Measurements from ENCODE around the gene FNIP2. TPM values are rescaled to one million over a fixed set of nuclear protein-coding genes. Genes with fewer than 3 reads are reported as not detected.
"Not testable (repeated sequence)": the region's sequence is repeated elsewhere in the genome, so short reads cannot be mapped to it uniquely, and the experiment has no call there.

FNIP2 gene
- polyA plus RNA-seq, 5 donors = 19.5 to 34.6 (median 29.0) TPM

DNA sequence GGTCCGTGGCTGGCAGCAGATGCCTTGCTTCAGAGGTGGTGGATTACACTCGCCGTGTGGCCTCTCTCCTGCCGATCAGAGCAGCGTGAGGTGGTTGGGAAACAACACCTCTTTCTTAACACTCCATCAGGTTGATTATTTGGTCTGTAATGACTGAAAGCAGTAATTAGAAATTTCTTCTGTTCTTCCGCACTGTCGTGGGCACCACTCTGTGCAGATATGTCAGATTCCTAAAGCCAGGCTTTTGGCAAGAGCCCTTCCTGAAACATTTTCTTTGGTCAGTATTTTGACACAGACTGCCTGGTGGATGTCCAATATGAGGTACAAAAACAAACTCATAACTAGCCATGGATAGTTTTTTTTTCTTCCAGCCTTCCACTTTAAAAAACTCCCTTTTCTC, 100.9 kb downstream of the FNIP2 start:
- no peak for DNase-seq

GRCh38 chr4:158870282-158870625, 101.4 kb downstream of the FNIP2 start:
- DNase-seq = no peak

DNA sequence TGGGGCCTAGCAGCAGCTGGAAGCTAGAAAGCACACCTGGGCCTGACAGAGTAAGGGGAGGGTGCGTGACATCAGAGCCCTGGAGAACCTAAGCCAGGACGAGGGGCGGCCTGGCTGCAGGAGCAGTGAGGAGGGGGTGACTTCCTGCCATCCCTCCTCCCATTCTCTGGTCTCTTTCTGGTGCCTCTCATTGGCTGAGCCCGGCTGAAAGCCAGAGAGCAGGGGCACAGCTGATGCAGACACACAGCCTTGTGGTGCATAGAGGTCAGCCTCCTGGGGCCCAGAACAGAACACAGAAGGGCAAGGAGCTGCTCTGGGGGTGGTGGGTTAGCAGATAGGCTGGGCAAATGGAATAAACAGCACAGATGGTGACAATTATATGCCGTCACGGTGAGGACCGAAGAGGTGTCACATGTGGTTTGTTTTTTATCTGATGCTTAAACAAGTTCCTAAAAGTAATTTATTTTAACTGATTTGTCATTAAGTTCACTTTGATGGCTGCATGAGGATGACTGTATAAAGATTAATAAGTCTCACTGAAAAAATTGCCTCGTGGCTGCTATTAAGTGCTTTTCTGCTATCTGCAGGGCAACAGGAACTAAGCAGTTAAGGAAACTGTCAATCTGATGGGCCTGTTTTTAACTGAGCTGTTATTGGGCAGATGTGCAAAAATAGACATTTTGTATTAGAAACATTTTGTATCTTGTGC, 102.0 kb downstream of the FNIP2 start:
- no peak for DNase-seq

GRCh38 chr4:158871335-158871724, 102.5 kb downstream of the FNIP2 start:
- DNase-seq = no peak

DNA sequence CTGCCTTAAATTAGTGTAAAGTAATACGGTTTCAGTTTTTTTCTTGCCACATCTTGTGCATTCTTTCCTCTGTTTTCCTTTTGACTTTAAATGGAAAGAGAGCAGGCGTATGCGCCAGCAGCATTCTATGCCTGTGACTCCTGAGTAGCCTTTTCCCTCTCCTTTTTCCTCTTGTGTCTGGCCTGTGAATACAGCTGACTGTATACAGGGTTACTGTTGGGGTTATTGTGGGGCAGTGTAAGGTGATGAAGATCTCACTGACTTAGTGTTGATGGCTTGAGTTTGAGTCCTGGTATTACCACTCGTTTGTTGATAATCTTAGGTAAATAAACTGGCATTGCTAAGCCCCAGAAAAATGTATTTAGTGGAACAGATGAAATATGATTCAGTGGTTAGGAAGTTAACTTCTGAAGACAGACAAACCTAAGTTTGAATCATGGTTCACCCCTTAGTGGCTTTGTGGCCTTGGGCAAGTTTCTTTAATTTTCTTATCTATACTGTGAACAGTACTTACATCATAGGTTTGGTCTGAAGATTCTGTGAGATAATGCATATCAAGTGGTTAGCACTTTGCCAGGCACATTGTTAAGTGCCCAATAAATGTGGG, 105.1 kb downstream of the FNIP2 start:
- DNase-seq = no peak

DNA sequence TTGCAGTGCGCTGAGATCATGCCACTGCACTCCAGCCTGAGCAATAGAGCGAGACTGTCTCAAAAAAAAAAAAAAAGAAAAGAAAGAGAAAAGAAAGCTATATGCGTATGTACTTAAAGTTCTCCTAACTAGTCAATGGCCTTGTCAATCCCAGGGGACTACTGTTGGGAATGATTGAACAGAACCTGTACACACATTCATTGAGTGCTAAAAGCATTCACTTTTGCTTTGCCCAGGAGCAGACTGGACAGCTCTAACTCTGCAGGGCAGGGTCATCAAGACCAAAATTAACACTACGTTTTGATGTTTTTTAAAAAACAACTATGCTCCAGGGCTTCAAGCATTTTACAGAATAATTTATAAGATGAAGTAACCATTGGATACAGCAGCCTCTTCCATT, 106.2 kb downstream of the FNIP2 start:
- DNase-seq = no peak

DNA sequence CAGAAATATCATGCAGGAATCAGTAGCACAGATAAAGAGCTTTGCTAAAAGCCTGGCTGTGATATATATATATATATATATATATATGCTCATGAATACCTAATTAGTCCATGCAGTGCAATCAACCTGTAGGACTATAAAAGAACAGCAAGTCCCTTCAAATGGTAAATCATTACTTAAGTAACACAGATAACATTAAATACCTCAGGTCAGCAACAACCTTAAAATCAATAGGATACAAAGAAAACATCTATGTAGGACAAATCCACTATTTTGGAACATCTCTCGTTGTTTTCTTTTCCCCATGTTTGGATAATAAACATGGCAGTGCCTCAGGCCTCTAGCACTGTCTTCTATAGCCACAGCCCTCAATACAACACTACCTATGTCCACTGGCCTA, 106.6 kb downstream of the FNIP2 start:
- DNase-seq = no peak

GRCh38 chr4:158877069-158877468, 108.2 kb downstream of the FNIP2 start:
- DNase-seq = no peak

GRCh38 chr4:158882142-158882541, 113.3 kb downstream of the FNIP2 start:
- not testable (repeated sequence) for DNase-seq

- DNase-seq = no peak
Observed at GRCh38 chr4:158884280-158884679, 115.5 kb downstream of the FNIP2 start.

- DNase-seq = no peak
Observed at GRCh38 chr4:158885564-158885963, 116.7 kb downstream of the FNIP2 start.

- no peak for DNase-seq
Observed at GRCh38 chr4:158890294-158890693, 121.5 kb downstream of the FNIP2 start.

- no peak for DNase-seq
Observed at GRCh38 chr4:158891256-158891655, 122.4 kb downstream of the FNIP2 start.

DNA sequence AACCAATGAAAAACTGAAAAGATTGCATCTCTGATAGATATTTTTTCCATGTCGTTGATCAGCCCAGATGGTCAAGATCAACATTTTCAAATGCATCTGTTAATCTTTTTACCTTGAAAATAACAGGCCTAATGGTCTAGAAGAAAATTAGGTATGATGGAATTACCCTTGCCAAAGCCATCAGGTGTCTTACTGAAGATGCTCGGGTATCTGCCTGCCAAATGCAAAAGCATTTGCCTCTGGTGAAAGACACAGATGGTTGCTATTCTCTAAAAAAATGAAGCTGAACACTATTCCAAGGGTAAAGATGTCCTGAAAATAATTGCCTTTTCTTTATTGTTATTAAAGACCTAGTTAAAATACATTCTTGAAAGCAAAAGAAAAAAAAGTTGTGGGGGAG, 126.0 kb downstream of the FNIP2 start:
- DNase-seq = no peak

DNA sequence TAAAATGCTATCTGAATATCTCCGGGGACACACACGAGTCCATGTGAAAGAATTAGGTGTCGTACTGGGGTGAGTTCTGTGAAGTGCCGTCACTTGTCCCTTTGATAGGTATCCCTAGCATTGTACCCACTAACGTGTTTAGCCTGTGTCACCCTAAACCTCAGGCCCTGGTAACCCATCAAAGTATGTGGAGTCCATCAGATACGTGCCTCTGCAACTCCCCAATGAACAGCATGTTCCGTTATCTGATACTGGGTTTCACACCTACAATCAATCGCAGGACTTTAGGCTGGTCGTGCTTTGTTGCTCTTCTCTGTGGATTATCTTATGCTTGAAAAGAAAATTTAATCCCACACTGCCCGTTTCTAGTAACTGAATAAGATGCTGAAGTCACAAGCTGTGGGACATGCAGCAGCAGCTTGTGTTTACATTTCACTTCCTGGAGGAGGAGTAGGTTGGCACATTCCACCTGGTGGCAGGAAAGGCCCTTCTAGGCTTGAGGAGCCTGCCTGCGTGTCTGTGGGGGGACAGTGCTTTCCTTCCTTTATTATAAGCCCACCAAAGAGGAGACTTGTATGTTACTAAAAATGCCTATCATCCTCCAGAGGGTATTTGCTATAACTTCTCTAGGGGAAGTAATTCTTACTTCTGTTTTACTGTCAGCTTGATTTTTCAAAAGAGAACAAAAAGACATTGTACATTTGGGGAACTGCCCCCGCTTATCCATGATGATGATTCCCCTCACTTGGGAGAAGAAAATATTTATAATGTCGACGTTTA, 127.2 kb downstream of the FNIP2 start:
- DNase-seq = no peak

DNA sequence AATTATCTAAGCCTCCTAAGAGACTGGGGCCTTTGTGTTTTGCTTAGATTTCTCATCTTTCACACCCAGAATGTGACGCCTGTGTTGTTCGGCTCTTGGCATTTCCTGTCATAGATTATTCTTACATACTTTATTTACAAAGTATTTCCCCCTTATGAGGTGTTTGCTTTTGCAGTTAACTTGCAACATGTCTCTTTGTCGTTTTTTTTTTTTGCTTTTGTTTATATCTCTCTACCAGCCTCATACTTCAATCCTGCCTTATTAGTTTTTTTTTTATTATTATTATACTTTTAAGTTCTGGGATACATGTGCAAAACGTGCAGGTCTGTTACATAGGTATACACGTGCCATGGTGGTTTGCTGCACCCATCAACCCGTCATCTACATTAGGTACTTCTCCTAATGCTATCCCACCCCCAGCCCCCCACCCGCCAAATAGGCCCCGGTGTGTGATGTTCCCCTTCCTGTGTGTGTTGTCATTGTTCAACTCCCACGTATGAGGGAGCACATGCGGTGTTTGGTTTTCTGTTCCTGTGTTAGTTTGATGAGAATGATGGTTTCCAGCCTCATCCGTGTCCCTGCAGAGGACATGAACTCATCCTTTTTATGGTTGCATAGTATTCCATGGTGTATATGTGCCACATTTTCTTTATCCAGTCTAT, 127.9 kb downstream of the FNIP2 start:
- DNase-seq = not testable (repeated sequence)

DNA sequence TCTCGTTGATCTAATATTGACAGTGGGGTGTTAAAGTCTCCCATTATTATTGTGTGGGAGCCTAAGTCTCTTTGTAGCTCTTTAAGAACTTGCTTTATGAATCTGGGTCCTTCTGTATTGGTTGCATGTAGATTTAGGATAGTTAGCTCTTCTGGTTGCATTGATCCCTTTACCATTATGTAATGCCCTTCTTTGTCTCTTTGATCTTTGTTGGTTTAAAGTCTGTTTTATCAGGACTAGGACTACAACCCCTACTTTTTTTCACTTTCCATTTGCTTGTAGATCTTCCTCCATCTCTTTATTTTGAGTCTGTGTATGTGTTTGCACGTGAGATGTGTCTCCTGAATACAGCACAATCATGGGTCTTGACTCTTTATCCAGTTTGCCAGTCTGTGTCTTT, 131.6 kb downstream of the FNIP2 start:
- not testable (repeated sequence) for DNase-seq

GRCh38 chr4:158902280-158903078, 133.7 kb downstream of the FNIP2 start:
- DNase-seq = not testable (repeated sequence)

DNA sequence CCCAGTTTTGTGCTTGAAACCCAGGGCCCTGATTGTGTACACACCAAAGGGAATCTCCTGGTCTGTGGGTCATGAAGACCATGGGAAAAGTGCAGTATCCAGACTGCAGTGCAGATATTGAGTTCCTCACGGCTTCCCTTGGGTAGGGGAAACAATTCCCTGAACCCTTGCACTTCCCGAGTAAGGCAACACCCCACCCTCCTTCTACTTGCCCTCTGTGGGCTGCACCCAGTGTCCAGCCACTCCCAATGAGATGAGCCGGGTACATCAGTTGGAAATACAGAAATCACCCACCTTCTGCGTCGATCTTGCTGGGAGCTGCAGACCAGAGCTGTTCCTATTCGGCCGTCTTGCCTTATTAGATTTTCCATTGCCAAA, 134.2 kb downstream of the FNIP2 start:
- no peak for DNase-seq

DNA sequence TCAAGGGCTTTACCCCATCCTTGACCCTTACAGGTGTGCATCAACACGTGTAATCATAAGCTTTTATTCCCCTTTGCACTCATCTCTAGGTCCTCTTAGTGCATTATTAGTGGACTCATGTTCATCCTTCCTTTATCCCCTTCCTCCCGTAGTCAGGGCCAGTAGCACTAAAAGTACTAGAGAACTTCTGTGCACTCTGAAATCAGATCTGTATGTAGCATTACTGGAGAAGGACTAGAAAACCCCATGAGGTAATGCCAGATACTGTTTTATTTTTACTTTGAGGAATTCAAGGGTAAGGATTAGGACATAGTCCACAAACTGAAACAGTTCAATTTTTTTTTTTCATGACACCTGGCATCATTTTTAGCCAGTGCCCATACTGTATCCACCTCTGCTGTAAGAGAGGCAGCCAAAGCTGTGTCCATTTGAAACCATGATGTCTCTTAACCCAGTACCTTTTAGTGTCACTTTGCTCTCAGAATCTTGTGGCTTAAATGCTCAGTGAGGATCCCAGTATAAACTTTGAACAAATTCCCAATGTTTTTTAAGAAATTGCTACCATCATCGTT, 134.7 kb downstream of the FNIP2 start:
- DNase-seq = no peak

GRCh38 chr4:158904815-158905214, 136.0 kb downstream of the FNIP2 start:
- DNase-seq = no peak
